CD14-positive monocyte (primary cell): ENCODE results near the gene DEFB131B. TPM values are rescaled to one million over a fixed set of nuclear protein-coding genes. Genes with fewer than 3 reads are reported as not detected.
"Not testable (repeated sequence)": the region's sequence is repeated elsewhere in the genome, so short reads cannot be mapped to it uniquely, and the experiment has no call there.

Experiments
- DNase-seq, 3 donors: peaks; one replicate each; pipeline ENCODE4 v3.0.0-alpha.2; 2011 to 2022
- H2AFZ ChIP-seq: 2 replicates; pipeline ENCODE4 v1.6.0; 2012; ENCODE audit warnings: mild to moderate bottlenecking, low read depth, low read length, inconsistent platforms; ENCODE audit not compliant: insufficient read depth, poor library complexity, severe bottlenecking
- H3K27ac ChIP-seq, 2 donors: 1 replicate in 1 of 2; 2 replicates in 1 of 2; pipeline ENCODE4 v1.5.1; 2012 to 2013; ENCODE audit warnings: low read length in 2 of 2, control low read depth in 1 of 2, inconsistent platforms in 1 of 2, low read depth in 1 of 2, mild to moderate bottlenecking in 1 of 2
- H3K27me3 ChIP-seq, 2 donors: one replicate each; pipeline versions ENCODE4 v1.6.0 to v1.6.1; 2011 to 2013; ENCODE audit warnings: low read length in 2 of 2; ENCODE audit not compliant: control insufficient read depth in 2 of 2, insufficient read depth in 2 of 2
- H3K36me3 ChIP-seq, 2 donors: replicated peaks in 1 of 2; 1 replicate in 1 of 2; 2 replicates in 1 of 2; pipeline versions ENCODE4 v1.5.1 to v1.6.1; 2012 to 2013; ENCODE audit warnings: low read length in 2 of 2, control low read depth in 1 of 2, inconsistent platforms in 1 of 2, mild to moderate bottlenecking in 1 of 2; ENCODE audit not compliant: insufficient read depth in 2 of 2, control insufficient read depth in 1 of 2
- H3K4me1 ChIP-seq, 2 donors: 1 replicate in 1 of 2; 2 replicates in 1 of 2; pipeline versions ENCODE4 v1.5.1 to v1.6.1; 2012 to 2013; ENCODE audit warnings: low read length in 2 of 2, control low read depth in 1 of 2, inconsistent platforms in 1 of 2, mild to moderate bottlenecking in 1 of 2, moderate library complexity in 1 of 2; ENCODE audit not compliant: insufficient read depth in 2 of 2, control insufficient read depth in 1 of 2
- H3K4me2 ChIP-seq: replicated peaks from 2 replicates; pipeline ENCODE3; 2012; ENCODE audit warnings: low read length, moderate library complexity, mild to moderate bottlenecking; ENCODE audit not compliant: poor library complexity, severe bottlenecking; ENCODE audit errors: extremely low read depth
- H3K4me3 ChIP-seq, 3 experiments: fragments of 200-600 bp in 1 of 3; sonication (generic) in 1 of 3; replicated peaks in 1 of 3; 1 replicate in 2 of 3; 2 replicates in 1 of 3; pipeline ENCODE4 v1.5.1; 2011 to 2013; ENCODE audit warnings: low read length in 3 of 3, mild to moderate bottlenecking in 3 of 3, control low read depth in 2 of 3, low read depth in 2 of 3, inconsistent platforms in 1 of 3, moderate library complexity in 1 of 3
- H3K79me2 ChIP-seq: 2 replicates; pipeline ENCODE4 v1.6.0; 2012; ENCODE audit warnings: mild to moderate bottlenecking, control low read depth, inconsistent platforms, low read length, moderate library complexity; ENCODE audit not compliant: insufficient read depth
- H3K9ac ChIP-seq: 2 replicates; pipeline ENCODE4 v1.6.0; 2017; ENCODE audit warnings: low read length, mild to moderate bottlenecking; ENCODE audit not compliant: insufficient read depth, poor library complexity, severe bottlenecking
- H3K9me3 ChIP-seq, 2 donors: replicated peaks in 1 of 2; 1 replicate in 1 of 2; 2 replicates in 1 of 2; pipeline versions ENCODE4 v1.5.1 to v1.6.1; 2012 to 2013; ENCODE audit warnings: low read length in 2 of 2, control low read depth in 1 of 2; ENCODE audit not compliant: control insufficient read depth in 1 of 2, insufficient read depth in 1 of 2
- H4K20me1 ChIP-seq: 2 replicates; pipeline ENCODE4 v1.6.0; 2012; ENCODE audit warnings: mild to moderate bottlenecking, low read length, control low read depth, moderate library complexity; ENCODE audit not compliant: insufficient read depth
- H3K27ac Mint-ChIP-seq, 7 donors: one replicate each; pipeline ENCODE4 v1.8.0; 2020; ENCODE audit warnings: mild to moderate bottlenecking in 7 of 7, mixed read lengths in 7 of 7, moderate library complexity in 6 of 7, inconsistent platforms in 2 of 7
- H3K27me3 Mint-ChIP-seq, 3 donors: one replicate each; pipeline ENCODE4 v1.8.0; 2021 to 2022; ENCODE audit warnings: low read depth in 3 of 3, mild to moderate bottlenecking in 3 of 3, mixed read lengths in 3 of 3, moderate library complexity in 3 of 3, inconsistent platforms in 1 of 3
- H3K36me3 Mint-ChIP-seq, 2 donors: one replicate each; pipeline ENCODE4 v1.8.0; 2020; ENCODE audit warnings: mixed read lengths in 2 of 2, inconsistent platforms in 1 of 2, mild to moderate bottlenecking in 1 of 2
- H3K4me1 Mint-ChIP-seq: one replicate; pipeline ENCODE4 v1.8.0; 2020; ENCODE audit warnings: mild to moderate bottlenecking, mixed read lengths
- H3K4me3 Mint-ChIP-seq, 2 donors: one replicate each; pipeline ENCODE4 v1.8.0; 2020; ENCODE audit warnings: mild to moderate bottlenecking in 2 of 2, mixed read lengths in 2 of 2, moderate library complexity in 1 of 2
- H3K9me3 Mint-ChIP-seq, 7 donors: one replicate each; pipeline ENCODE4 v1.8.0; 2020 to 2022; ENCODE audit warnings: mixed read lengths in 7 of 7, mild to moderate bottlenecking in 6 of 7, moderate library complexity in 6 of 7, inconsistent platforms in 2 of 7
- WGBS: methylation state at CpG from one replicate; pipeline ENCODE4 v1.1.5; 2013; ENCODE audit warnings: missing lambda C conversion rate; ENCODE audit not compliant: insufficient coverage; 5-methylcytosine and 5-hydroxymethylcytosine counted together
- intact Hi-C, 2 donors: fragments of 100-400 bp; cut with micrococcal nuclease; formaldehyde crosslinking; loops; one replicate each; pipeline versions ENCODE4 v1.15.0 to v1.15.1; 2023
- polyA plus RNA-seq, 3 donors: library from polyadenylated mRNA; depleted of rRNA in 1 of 3; unstranded in 2 of 3; stranded (reverse) in 1 of 3; fragments of 300-500 nt in 2 of 3; fragments of >200 nt in 1 of 3; fragmentation: Illumina TruSeq in 2 of 3; gene quantifications; 1 replicate in 2 of 3; 2 replicates in 1 of 3; pipeline ENCODE4 v1.2.3, GENCODE V29; 2012 to 2021
- TF ChIP-seq, protein P1 (sequence below): fragments of 200-600 bp; IDR thresholded peaks from one replicate; pipeline ENCODE4 v1.8.0; 2022; ENCODE audit warnings: antibody characterized with exemption, mild to moderate bottlenecking

The DEFB131B gene
- polyA plus RNA-seq, 3 donors, result not detected

DNA sequence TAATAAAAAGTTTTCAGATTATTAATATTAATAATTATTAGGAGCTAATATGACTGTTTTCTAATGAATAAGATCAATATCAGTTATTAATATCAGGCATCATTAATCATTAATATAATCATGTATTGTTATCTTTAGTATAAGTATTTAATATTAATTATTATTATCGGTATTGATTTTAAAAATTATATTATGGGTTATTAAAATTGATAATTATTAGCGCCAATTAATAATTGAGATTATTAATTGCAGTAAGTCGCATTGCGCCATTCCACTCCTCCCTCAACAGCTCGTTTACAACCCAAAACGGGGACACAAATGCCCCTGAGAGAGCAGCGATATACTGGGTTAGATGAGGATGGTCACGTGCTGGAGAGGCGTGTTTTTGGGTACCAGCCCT lies 30.0 kb downstream of the DEFB131B start:
- no peak overlapping the region for H3K4me3 Mint-ChIP-seq
- H3K27ac Mint-ChIP-seq, result no peak overlapping the region
- H3K9me3 Mint-ChIP-seq, result peaks cover 0 to 8% (median 0%) of the 10 kb centered on the region in 7 donors
- Histone ChIP-seq H3K9me3 (no peaks in the 10 kb centered on the region), H3K36me3 (peaks cover 12 to 18% of the 10 kb centered on the region in 2 donors), H3K4me1 (no peaks in the 10 kb centered on the region), H3K9ac (no peak overlapping the region), H3K4me2 (no peak overlapping the region), H3K27ac (no peak overlapping the region), H4K20me1 (no peaks in the 10 kb centered on the region), H3K27me3 (no peaks in the 10 kb centered on the region), H3K79me2 (no peaks in the 10 kb centered on the region), H3K4me3 (no peak overlapping the region), H2AFZ (no peak overlapping the region)
- TF ChIP-seq, protein P1, sequence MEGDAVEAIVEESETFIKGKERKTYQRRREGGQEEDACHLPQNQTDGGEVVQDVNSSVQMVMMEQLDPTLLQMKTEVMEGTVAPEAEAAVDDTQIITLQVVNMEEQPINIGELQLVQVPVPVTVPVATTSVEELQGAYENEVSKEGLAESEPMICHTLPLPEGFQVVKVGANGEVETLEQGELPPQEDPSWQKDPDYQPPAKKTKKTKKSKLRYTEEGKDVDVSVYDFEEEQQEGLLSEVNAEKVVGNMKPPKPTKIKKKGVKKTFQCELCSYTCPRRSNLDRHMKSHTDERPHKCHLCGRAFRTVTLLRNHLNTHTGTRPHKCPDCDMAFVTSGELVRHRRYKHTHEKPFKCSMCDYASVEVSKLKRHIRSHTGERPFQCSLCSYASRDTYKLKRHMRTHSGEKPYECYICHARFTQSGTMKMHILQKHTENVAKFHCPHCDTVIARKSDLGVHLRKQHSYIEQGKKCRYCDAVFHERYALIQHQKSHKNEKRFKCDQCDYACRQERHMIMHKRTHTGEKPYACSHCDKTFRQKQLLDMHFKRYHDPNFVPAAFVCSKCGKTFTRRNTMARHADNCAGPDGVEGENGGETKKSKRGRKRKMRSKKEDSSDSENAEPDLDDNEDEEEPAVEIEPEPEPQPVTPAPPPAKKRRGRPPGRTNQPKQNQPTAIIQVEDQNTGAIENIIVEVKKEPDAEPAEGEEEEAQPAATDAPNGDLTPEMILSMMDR, result no peak
- intact Hi-C loops, result no loop called here
- DNase-seq, result no peak
- H3K27me3 Mint-ChIP-seq, result no peaks in the 10 kb centered on the region
- peaks cover 40 to 47% of the 10 kb centered on the region in 2 donors for H3K36me3 Mint-ChIP-seq
- no CpG with 5 or more reads among the region's 9 CpGs for WGBS
- H3K4me1 Mint-ChIP-seq, result no peaks in the 10 kb centered on the region

DNA sequence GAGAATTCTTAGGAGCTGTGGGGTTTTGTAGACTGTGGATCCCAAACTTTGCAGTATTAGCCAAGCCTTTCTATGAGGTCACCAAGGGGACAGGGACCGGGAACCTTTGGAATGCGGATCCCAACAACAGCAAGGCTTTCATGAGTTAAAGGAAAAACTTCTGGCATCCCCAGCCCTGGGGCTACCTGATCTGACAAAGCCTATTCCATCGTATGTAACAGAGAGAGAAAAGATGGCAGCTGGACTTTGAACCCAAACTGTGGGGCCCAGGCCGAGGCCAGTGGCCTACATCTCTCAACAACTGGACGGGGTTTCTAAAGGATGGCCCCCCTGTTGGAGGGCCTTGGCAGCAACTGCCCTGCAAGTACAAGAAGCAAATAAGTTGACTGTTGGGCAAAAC lies 32.5 kb downstream of the DEFB131B start:
- H3K27me3 Mint-ChIP-seq, H3K9me3 Mint-ChIP-seq, H3K9ac ChIP-seq, H3K4me2 ChIP-seq, H3K9me3 ChIP-seq, H4K20me1 ChIP-seq, H3K4me3 Mint-ChIP-seq, intact Hi-C loops, H3K4me3 ChIP-seq, H3K79me2 ChIP-seq, DNase-seq, H2AFZ ChIP-seq, H3K27me3 ChIP-seq, H3K4me1 ChIP-seq, H3K4me1 Mint-ChIP-seq, H3K27ac ChIP-seq: not testable (repeated sequence)
- peak overlapping the region in 1 of 7 donors; percentile 60 for H3K27ac Mint-ChIP-seq
- H3K36me3 ChIP-seq, result peaks cover 29 to 35% of the 10 kb centered on the region in 2 donors
- H3K36me3 Mint-ChIP-seq, result peaks cover 50 to 62% of the 10 kb centered on the region in 2 donors
- 100% methylated on average over 4 of the region's 5 CpGs for WGBS
